ENCODE measurements around the gene ZNF670. TPM values are rescaled to one million over a fixed set of nuclear protein-coding genes. Genes with fewer than 3 reads are reported as not detected.

Gene ZNF670
- total and polyA plus RNA-seq, 7 donors = 0.63 to 1.6 (median 0.88) TPM

DNA sequence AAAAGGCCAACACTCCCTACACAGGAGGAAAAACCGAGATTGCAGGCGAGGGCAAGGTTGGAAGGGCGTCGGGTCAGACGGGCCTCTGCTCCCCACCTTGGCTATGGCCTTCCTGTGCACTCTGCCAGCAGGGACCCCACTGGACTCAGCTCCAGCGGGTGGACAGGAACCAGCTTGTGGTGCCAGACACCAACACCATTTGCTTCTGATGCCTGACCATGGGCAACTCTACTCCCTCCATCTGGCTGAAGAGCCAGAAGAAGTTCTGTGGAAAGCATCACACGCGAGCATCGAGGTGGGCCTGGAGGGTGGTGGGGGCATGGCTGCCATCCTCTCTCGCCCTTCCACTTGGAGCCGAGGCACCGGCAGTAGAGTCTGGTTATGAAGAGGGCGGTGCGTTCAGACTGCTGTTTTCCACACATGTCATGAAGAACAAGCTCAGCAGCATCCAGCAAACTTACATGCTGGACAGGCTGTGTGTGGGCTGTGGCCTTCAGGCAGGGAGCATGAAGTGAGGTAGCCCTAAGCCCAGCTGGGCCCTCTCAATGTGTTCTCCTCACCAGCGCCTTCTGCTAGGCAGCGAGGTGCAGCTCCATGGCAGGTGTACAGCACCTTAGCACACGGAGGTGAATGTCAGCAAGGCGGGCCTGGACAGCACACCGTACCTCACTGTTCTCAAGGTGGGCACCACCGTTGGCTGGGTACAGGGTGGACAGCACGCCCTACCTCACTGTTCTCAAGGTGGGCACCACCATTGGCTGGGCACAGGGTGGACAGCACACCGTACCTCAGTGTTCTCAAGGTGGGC, 41.2 kb upstream of the ZNF670 start:
- no peaks in the 10 kb centered on the region for H3K27me3 ChIP-seq (ENCODE audit: insufficient read depth in 3 of 3, low read length in 2 of 3)
- no peak for DNase-seq

GRCh38 chr1:247118946-247119446, 40.4 kb upstream of the ZNF670 start:
- DNase-seq (no peak), ATAC-seq (peak in 1 of 4 donors; percentile 37)
- Histone ChIP-seq H3K4me1 (no peaks in the 10 kb centered on the region), H3K27ac (no peak overlapping the region), H3K36me3 (ENCODE audit: insufficient read depth in 1 of 2, low read depth in 1 of 2) (no peaks in the 10 kb centered on the region), H3K9me3 (peaks cover 4% of the 10 kb centered on the region), H3K27me3 (ENCODE audit: insufficient read depth in 3 of 3, low read length in 2 of 3) (no peaks in the 10 kb centered on the region), H3K4me3 (no peak overlapping the region)
- TF ChIP-seq, protein P1, sequence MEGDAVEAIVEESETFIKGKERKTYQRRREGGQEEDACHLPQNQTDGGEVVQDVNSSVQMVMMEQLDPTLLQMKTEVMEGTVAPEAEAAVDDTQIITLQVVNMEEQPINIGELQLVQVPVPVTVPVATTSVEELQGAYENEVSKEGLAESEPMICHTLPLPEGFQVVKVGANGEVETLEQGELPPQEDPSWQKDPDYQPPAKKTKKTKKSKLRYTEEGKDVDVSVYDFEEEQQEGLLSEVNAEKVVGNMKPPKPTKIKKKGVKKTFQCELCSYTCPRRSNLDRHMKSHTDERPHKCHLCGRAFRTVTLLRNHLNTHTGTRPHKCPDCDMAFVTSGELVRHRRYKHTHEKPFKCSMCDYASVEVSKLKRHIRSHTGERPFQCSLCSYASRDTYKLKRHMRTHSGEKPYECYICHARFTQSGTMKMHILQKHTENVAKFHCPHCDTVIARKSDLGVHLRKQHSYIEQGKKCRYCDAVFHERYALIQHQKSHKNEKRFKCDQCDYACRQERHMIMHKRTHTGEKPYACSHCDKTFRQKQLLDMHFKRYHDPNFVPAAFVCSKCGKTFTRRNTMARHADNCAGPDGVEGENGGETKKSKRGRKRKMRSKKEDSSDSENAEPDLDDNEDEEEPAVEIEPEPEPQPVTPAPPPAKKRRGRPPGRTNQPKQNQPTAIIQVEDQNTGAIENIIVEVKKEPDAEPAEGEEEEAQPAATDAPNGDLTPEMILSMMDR (IDR thresholded peaks at IDR 0.05) = no peak
- intact Hi-C loops (cut with DNase I) = loop anchor here in 1 of 2 donors (10.0 kb wide), 1 partner anchor 216 kb away; the partner anchor contains the start of gene ZNF496
- 59 to 79% (median 72%) methylated on average over 8 to 11 of the region's 11 CpGs for WGBS, 3 donors

More for the DNA sequence above, 41.2 kb upstream of the ZNF670 start:
- Histone ChIP-seq H3K4me1 (no peaks in the 10 kb centered on the region), H3K36me3 (ENCODE audit: insufficient read depth in 1 of 2, low read depth in 1 of 2) (no peaks in the 10 kb centered on the region), H3K9me3 (peaks cover 4% of the 10 kb centered on the region), H3K27ac (no peak overlapping the region), H3K4me3 (no peak overlapping the region)
- intact Hi-C loops (cut with DNase I) = loop anchor here in 1 of 2 donors (10.0 kb wide), 1 partner anchor 215 kb away; the partner anchor contains the start of gene ZNF496
- TF ChIP-seq, protein P1 (IDR thresholded peaks at IDR 0.05) = no peak
- ATAC-seq = no peak
- 89 to 93% (median 90%) methylated on average over 22 of the region's 22 CpGs for WGBS, 3 donors

DNA sequence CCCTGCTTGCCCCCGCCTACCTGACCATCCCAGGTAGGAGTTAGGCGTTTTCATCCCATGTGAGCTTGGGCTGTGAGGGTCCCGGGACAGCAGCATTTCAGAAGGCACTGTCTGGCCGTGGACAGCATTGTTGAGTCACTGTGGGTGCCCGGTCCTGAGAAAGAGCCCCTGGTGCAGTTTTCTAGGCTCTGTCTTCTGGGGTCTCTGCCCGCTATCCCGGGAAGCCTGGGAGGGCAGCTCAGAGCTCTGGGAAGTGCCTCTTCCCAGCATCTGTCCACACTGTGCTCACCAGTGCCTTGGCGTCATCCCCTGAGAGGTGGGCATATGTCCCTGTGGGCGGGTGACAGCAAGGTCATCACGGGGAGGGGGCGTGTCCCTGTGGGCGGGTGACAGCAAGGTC, 36.9 kb upstream of the ZNF670 start:
- Histone ChIP-seq H3K27ac (no peak overlapping the region), H3K27me3 (ENCODE audit: insufficient read depth in 3 of 3, low read length in 2 of 3) (no peaks in the 10 kb centered on the region), H3K4me3 (no peak overlapping the region), H3K4me1 (no peaks in the 10 kb centered on the region), H3K9me3 (no peaks in the 10 kb centered on the region), H3K36me3 (ENCODE audit: insufficient read depth in 1 of 2, low read depth in 1 of 2) (no peaks in the 10 kb centered on the region)
- TF ChIP-seq, protein P1 (IDR thresholded peaks at IDR 0.05) = no peak
- intact Hi-C loops (cut with DNase I) = loop anchor here in 1 of 2 donors (10.0 kb wide), 1 partner anchor 219 kb away; the partner anchor contains the start of gene ZNF496
- ATAC-seq (no peak), DNase-seq (no peak)
- 64 to 85% (median 83%) methylated on average over 9 to 12 of the region's 12 CpGs for WGBS, 3 donors

GRCh38 chr1:247115141-247115510, 36.5 kb upstream of the ZNF670 start:
- H3K4me3 ChIP-seq = no peak overlapping the region
- no peaks in the 10 kb centered on the region for H3K4me1 ChIP-seq
- 57 to 62% (median 59%) methylated on average over 6 to 7 of the region's 7 CpGs for WGBS, 3 donors
- H3K27me3 ChIP-seq (ENCODE audit: insufficient read depth in 3 of 3, low read length in 2 of 3) = no peaks in the 10 kb centered on the region
- intact Hi-C loops (cut with DNase I) = loop anchor here in 1 of 2 donors (10.0 kb wide), 1 partner anchor 220 kb away; the partner anchor contains the start of gene ZNF496
- TF ChIP-seq, protein P1 (IDR thresholded peaks at IDR 0.05) = no peak
- DNase-seq (no peak), ATAC-seq (no peak)
- no peaks in the 10 kb centered on the region for H3K9me3 ChIP-seq
- H3K36me3 ChIP-seq (ENCODE audit: insufficient read depth in 1 of 2, low read depth in 1 of 2) = no peaks in the 10 kb centered on the region
- no peak overlapping the region for H3K27ac ChIP-seq
